Left ventricle myocardium inferior (tissue), 1 donor: ENCODE results near the gene ZXDC. TPM values are rescaled to one million over a fixed set of nuclear protein-coding genes. Genes with fewer than 3 reads are reported as not detected.

Source experiments
- DNase-seq: peaks from one replicate; pipeline ENCODE4 v3.0.0-alpha.2; 2020
- H3K27ac ChIP-seq: fragments of 200-600 bp; replicated peaks from 2 replicates; pipeline ENCODE4 v1.8.0; 2021
- H3K27me3 ChIP-seq: fragments of 200-600 bp; 2 replicates; pipeline ENCODE4 v1.8.0; 2021; ENCODE audit warnings: low read depth
- H3K36me3 ChIP-seq: fragments of 200-600 bp; 2 replicates; pipeline ENCODE4 v1.8.0; 2021
- H3K4me1 ChIP-seq: fragments of 200-600 bp; 2 replicates; pipeline ENCODE4 v1.8.0; 2021
- H3K4me3 ChIP-seq: fragments of 200-600 bp; 2 replicates; pipeline ENCODE4 v1.8.0; 2021; ENCODE audit warnings: mild to moderate bottlenecking, moderate library complexity
- H3K9me3 ChIP-seq: fragments of 200-600 bp; replicated peaks from 2 replicates; pipeline ENCODE4 v1.8.0; 2021
- CTCF ChIP-seq: fragments of 200-600 bp; IDR thresholded peaks from 2 replicates; pipeline ENCODE4 v1.8.0; 2021; ENCODE audit warnings: antibody characterized with exemption, mild to moderate bottlenecking, borderline replicate concordance
- intact Hi-C: fragments of 100-400 bp; cut with micrococcal nuclease; formaldehyde crosslinking; loops from one replicate; pipeline ENCODE4 v1.11.0; 2022
- total RNA-seq: library from RNA; stranded (reverse); fragmentation: NEBNext Ultra II Directional; extraction: Animal tissue kit (Norgen Biotek cat#: 25700); gene quantifications from one replicate; pipeline ENCODE4 v1.2.1, GENCODE V29; 2021
- donor health status: DM: no; HTN: yes; CAD: no; lungs with severe emphysema.

ZXDC gene
- total RNA-seq, 1 donor from 2014 or later: 15.6 TPM

- intact Hi-C loops: no loop called here
- peaks cover 5% of the 10 kb centered on the region for H3K4me1 ChIP-seq
- no peaks in the 10 kb centered on the region for H3K36me3 ChIP-seq
- H3K4me3 ChIP-seq: no peak overlapping the region
- no peaks in the 10 kb centered on the region for H3K9me3 ChIP-seq
- no peak for TF ChIP-seq CTCF
- no peak overlapping the region for H3K27ac ChIP-seq
- peaks cover 47% of the 10 kb centered on the region for H3K27me3 ChIP-seq
- DNase-seq: no peak
These were observed 56.5 kb downstream of the ZXDC start for GRCh38 chr3:126419151-126419703.

GRCh38 chr3:126418661-126419131 is 57.0 kb downstream of the ZXDC start:
- Histone ChIP-seq H3K27ac (no peak overlapping the region), H3K9me3 (no peaks in the 10 kb centered on the region), H3K27me3 (peaks cover 52% of the 10 kb centered on the region), H3K4me3 (no peak overlapping the region), H3K4me1 (peaks cover 5% of the 10 kb centered on the region), H3K36me3 (no peaks in the 10 kb centered on the region)
- TF ChIP-seq CTCF: no peak
- no peak for DNase-seq
- intact Hi-C loops: no loop called here

GRCh38 chr3:126417981-126418530 is 57.6 kb downstream of the ZXDC start:
- Histone ChIP-seq H3K27ac (no peak overlapping the region), H3K4me1 (peaks cover 5% of the 10 kb centered on the region), H3K4me3 (no peak overlapping the region), H3K9me3 (no peaks in the 10 kb centered on the region), H3K36me3 (no peaks in the 10 kb centered on the region), H3K27me3 (peaks cover 59% of the 10 kb centered on the region)
- no peak for TF ChIP-seq CTCF
- no peak for DNase-seq
- intact Hi-C loops: no loop called here

- DNase-seq: no peak
- no peak for TF ChIP-seq CTCF
- Histone ChIP-seq H3K4me3 (no peak overlapping the region), H3K27me3 (peaks cover 64% of the 10 kb centered on the region), H3K27ac (no peak overlapping the region), H3K9me3 (no peaks in the 10 kb centered on the region), H3K36me3 (no peaks in the 10 kb centered on the region), H3K4me1 (peaks cover 5% of the 10 kb centered on the region)
- intact Hi-C loops: no loop called here
These were observed 58.2 kb downstream of the ZXDC start for GRCh38 chr3:126417515-126417914.

GRCh38 chr3:126416943-126417342 is 58.7 kb downstream of the ZXDC start:
- Histone ChIP-seq H3K27ac (no peak overlapping the region), H3K36me3 (no peaks in the 10 kb centered on the region), H3K4me1 (peaks cover 5% of the 10 kb centered on the region), H3K4me3 (no peak overlapping the region), H3K9me3 (no peaks in the 10 kb centered on the region), H3K27me3 (peaks cover 69% of the 10 kb centered on the region)
- no peak for TF ChIP-seq CTCF
- DNase-seq: no peak
- intact Hi-C loops: no loop called here
